Esophagus muscularis mucosa (tissue), 4 donors: ENCODE measurements around the gene CEP164. TPM values are rescaled to one million over a fixed set of nuclear protein-coding genes. Genes with fewer than 3 reads are reported as not detected.

ENCODE experiments used
- DNase-seq: peaks from one replicate; pipeline ENCODE4 v3.0.0-alpha.2; 2017; ENCODE audit errors: extremely low spot score
- H3K27ac ChIP-seq, 4 donors: fragments of 200-600 bp; sonication (generic); replicated peaks in 1 of 4; 1 replicate in 3 of 4; 2 replicates in 1 of 4; pipeline ENCODE4 v1.5.1; 2016 to 2019; ENCODE audit warnings: mild to moderate bottlenecking in 1 of 4
- H3K27me3 ChIP-seq, 4 donors: fragments of 200-600 bp; sonication (generic); one replicate each; pipeline versions ENCODE4 v1.5.1 to v1.6.0; 2016 to 2019
- H3K36me3 ChIP-seq, 4 donors: fragments of 200-600 bp; sonication (generic); one replicate each; pipeline ENCODE4 v1.5.1; 2016 to 2019
- H3K4me1 ChIP-seq, 4 donors: fragments of 200-600 bp; sonication (generic); one replicate each; pipeline ENCODE4 v1.5.1; 2016 to 2019
- H3K4me3 ChIP-seq, 4 donors: fragments of 200-600 bp; sonication (generic); 1 replicate in 2 of 4; 2 replicates in 2 of 4; pipeline ENCODE4 v1.5.1; 2016 to 2019; ENCODE audit warnings: mild to moderate bottlenecking in 4 of 4, moderate library complexity in 1 of 4
- H3K9me3 ChIP-seq, 4 donors: fragments of 200-600 bp; sonication (generic); 1 replicate in 3 of 4; 2 replicates in 1 of 4; pipeline ENCODE4 v1.5.1; 2016 to 2019
- CTCF ChIP-seq, 3 experiments: fragments of 200-600 bp in 2 of 3; fragments of 450-650 bp in 1 of 3; sonication (generic) in 2 of 3; IDR thresholded peaks; one replicate each; pipeline ENCODE4 v1.5.1; 2017 to 2019; ENCODE audit warnings: antibody characterized with exemption in 3 of 3, mild to moderate bottlenecking in 2 of 3, moderate library complexity in 1 of 3
- EP300 ChIP-seq: sonication (generic); formaldehyde crosslinking; IDR thresholded peaks from one replicate; pipeline ENCODE4 v1.6.1; 2017; ENCODE audit warnings: antibody characterized with exemption
- POLR2A ChIP-seq: fragments of 450-650 bp; IDR thresholded peaks from one replicate; pipeline ENCODE4 v1.6.1; 2017; ENCODE audit warnings: antibody characterized with exemption, moderate library complexity, mild to moderate bottlenecking, low read depth
- POLR2AphosphoS5 ChIP-seq, 2 donors: sonication (generic); formaldehyde crosslinking; IDR thresholded peaks; one replicate each; pipeline ENCODE4 v1.6.1; 2017; ENCODE audit warnings: antibody characterized with exemption in 2 of 2
- WGBS: methylation state at CpG from one replicate; pipeline ENCODE4 v1.1.5; 2018; 5-methylcytosine and 5-hydroxymethylcytosine counted together
- intact Hi-C: fragments of 100-400 bp; cut with DNase I; formaldehyde crosslinking; loops from one replicate; pipeline ENCODE4 v1.15.1; 2023
- total RNA-seq, 4 donors: library from RNA; depleted of rRNA; stranded (reverse); fragments of >200 nt; gene quantifications; one replicate each; pipeline versions ENCODE4 v1.1.0 to v1.2.1, GENCODE V29; 2016

Gene CEP164
- total RNA-seq, 4 donors from 2014 or later: 16.4 to 21.2 (median 18.7) TPM

DNA sequence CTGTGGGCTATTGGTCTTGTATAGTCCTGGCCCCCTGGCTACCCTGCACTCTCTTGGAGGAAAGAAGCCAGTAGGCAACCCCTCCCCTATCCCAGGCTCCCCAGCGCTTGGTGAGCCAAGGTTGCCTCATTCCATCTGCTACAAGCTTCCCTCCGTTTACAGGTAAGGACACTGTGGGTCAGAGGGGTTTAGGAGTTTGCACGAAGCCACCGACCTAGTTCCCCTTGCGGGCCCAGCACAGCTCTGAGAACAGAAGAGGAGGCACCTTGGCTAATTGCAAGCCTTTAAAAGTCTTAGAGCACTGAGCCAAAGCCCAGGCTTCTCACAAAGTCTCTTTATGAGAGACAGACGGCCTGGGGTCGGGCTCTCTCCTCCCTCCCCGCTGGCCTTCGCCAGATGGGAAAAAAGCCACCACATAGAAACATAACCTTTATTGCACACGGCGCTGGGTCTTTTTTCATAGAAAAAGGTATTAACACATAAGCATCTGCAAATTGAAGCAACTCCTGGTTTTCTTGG, 99.8 kb downstream of the CEP164 start:
- Histone ChIP-seq H3K4me3 (no peak overlapping the region), H3K27ac (no peak overlapping the region), H3K27me3 (peaks cover 0 to 7% (median 0%) of the 10 kb centered on the region in 4 donors), H3K4me1 (peaks cover 0 to 8% (median 7%) of the 10 kb centered on the region in 4 donors), H3K36me3 (peaks cover 0 to 18% (median 0%) of the 10 kb centered on the region in 4 donors), H3K9me3 (no peaks in the 10 kb centered on the region)
- 83% methylated on average over 8 of the region's 11 CpGs for WGBS
- intact Hi-C loops: loop anchor here (5.0 kb wide), 1 partner anchor 390 kb away; no protein-coding TSS in a partner anchor
- TF ChIP-seq POLR2AphosphoS5 (IDR thresholded peaks at IDR 0.05): no peak
- no peak for TF ChIP-seq CTCF (IDR thresholded peaks at IDR 0.05)
- TF ChIP-seq EP300: no peak
- no peak for TF ChIP-seq POLR2A
- DNase-seq: no peak

- TF ChIP-seq EP300 (no peak), POLR2A (no peak), CTCF (IDR thresholded peaks at IDR 0.05) (no peak), POLR2AphosphoS5 (IDR thresholded peaks at IDR 0.05) (no peak)
Observed at GRCh38 chr11:117428186-117428855, 100.7 kb downstream of the CEP164 start.

GRCh38 chr11:117428856-117429229, 101.2 kb downstream of the CEP164 start:
- no peak for DNase-seq
- intact Hi-C loops: loop anchor here (5.0 kb wide), 1 partner anchor 388 kb away; no protein-coding TSS in a partner anchor

More at GRCh38 chr11:117428186-117428855, 100.7 kb downstream of the CEP164 start:
- intact Hi-C loops: loop anchor here (5.0 kb wide), 1 partner anchor 389 kb away; no protein-coding TSS in a partner anchor
- Histone ChIP-seq H3K4me3 (no peak overlapping the region), H3K36me3 (peaks cover 0 to 24% (median 2%) of the 10 kb centered on the region in 4 donors), H3K9me3 (no peaks in the 10 kb centered on the region), H3K27ac (no peak overlapping the region), H3K4me1 (peaks cover 0 to 8% (median 7%) of the 10 kb centered on the region in 4 donors), H3K27me3 (peaks cover 0 to 7% (median 0%) of the 10 kb centered on the region in 4 donors)
- 93% methylated on average over 21 of the region's 32 CpGs for WGBS
- no peak for DNase-seq

GRCh38 chr11:117430293-117430955, 102.8 kb downstream of the CEP164 start:
- Histone ChIP-seq H3K36me3 (peaks cover 0 to 26% (median 5%) of the 10 kb centered on the region in 4 donors), H3K27ac (no peak overlapping the region), H3K4me3 (no peak overlapping the region), H3K9me3 (no peaks in the 10 kb centered on the region), H3K4me1 (peaks cover 0 to 8% (median 7%) of the 10 kb centered on the region in 4 donors), H3K27me3 (peaks cover 0 to 10% (median 0%) of the 10 kb centered on the region in 4 donors)
- 85% methylated on average over 11 of the region's 15 CpGs for WGBS
- no peak for DNase-seq
- TF ChIP-seq POLR2AphosphoS5 (IDR thresholded peaks at IDR 0.05): no peak
- no peak for TF ChIP-seq EP300
- TF ChIP-seq CTCF (IDR thresholded peaks at IDR 0.05): no peak
- TF ChIP-seq POLR2A: no peak
- intact Hi-C loops: no loop called here

More at GRCh38 chr11:117428856-117429229, 101.2 kb downstream of the CEP164 start:
- TF ChIP-seq POLR2A (no peak), POLR2AphosphoS5 (IDR thresholded peaks at IDR 0.05) (no peak), CTCF (IDR thresholded peaks at IDR 0.05) (no peak), EP300 (no peak)
- H3K27ac ChIP-seq: no peak overlapping the region
- WGBS: 86% methylated on average over 7 of the region's 7 CpGs
- peaks cover 0 to 8% (median 7%) of the 10 kb centered on the region in 4 donors for H3K4me1 ChIP-seq
- no peaks in the 10 kb centered on the region for H3K9me3 ChIP-seq
- H3K36me3 ChIP-seq: peaks cover 0 to 26% (median 5%) of the 10 kb centered on the region in 4 donors
- peaks cover 0 to 7% (median 0%) of the 10 kb centered on the region in 4 donors for H3K27me3 ChIP-seq
- H3K4me3 ChIP-seq: no peak overlapping the region
